Measurements from ENCODE around the gene GSN.
"Not testable (repeated sequence)": the region's sequence is repeated elsewhere in the genome, so short reads cannot be mapped to it uniquely, and the experiment has no call there.

GSN gene

DNA sequence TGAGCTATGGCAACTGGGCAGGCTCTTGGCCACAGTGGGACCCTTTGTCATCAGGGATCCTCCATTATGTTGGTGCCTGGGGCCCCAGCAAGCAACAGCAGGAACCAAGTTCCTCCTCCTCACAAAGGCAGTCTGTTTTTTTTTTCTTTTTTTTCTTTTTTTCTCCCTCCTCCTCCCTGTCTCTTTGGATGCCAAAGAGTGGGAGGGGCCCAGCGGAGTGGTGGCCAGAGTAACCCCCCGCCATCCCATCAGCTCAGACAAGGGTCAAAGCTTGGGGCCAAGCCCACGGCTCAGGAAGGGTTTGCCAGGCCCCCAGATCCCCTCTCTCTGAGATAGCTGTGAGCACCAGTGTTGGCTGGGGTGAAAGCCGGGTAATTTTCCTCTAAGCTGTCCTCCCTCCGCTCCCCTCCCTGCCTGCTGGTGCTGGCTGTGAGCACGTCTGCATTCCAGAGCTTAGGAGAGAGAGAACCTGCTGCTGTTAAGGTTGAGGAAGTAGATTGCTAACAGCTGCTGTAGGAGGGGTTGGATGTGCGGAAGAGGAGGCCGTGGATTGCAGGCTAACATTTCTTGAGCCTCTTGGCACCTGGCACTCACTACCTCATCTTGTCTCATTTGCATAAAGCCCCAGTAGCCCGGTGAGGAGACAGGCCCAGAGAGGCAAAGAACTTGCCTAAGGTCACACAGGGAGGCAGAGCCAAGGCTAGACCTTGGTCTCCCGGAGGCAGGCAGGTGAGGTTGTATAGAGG is 21.2 kb downstream of the GSN start:
- DNase-seq, result no peak

DNA sequence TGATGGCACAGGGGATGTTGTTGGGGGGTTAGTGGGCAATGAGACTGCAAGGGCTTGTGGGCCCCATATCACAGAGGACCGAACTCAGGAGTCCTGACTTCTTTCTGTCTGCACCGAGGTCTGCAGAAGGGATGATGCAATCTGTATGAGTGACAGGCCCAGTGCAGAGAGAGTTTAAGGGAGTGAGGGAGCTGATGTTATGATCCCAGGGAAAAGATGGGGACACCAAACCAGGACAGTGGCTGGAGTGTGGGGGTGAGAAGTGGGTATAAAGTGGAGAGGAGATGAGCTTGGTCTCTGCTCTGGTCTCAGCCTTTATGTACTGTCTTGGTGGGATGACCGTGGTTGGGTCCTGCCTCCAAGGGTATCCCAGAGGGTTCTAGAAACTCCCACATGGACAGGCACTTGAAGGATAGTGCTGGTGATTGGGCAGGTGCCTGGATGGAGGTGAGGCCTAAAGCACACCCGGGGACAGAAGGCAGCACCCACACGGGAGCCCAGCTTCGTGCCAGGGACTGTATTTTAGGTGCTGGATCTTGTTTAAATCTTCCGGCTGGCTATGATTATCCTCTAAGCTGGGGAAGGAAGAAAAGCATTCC is 21.9 kb downstream of the GSN start:
- DNase-seq, result no peak

DNA sequence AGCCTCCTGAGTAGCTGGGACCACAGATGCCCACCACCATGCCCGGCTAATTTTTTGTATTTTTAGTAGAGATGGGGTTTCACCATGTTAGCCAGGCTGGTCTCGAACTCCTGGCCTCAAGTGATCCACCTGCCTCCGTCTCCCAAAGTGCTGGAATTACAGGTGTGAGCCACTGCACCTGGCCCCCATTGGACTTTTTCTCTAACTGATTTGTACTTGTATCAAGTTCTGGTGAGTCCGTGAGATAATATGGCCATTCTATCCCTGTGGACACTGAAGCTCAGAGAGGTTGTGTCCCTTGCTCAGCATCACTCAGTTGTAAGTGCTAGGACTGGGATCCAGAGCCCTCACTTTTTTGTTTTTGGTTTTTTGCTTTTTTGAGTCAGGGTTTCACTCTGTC is 23.6 kb downstream of the GSN start:
- not testable (repeated sequence) for DNase-seq

DNA sequence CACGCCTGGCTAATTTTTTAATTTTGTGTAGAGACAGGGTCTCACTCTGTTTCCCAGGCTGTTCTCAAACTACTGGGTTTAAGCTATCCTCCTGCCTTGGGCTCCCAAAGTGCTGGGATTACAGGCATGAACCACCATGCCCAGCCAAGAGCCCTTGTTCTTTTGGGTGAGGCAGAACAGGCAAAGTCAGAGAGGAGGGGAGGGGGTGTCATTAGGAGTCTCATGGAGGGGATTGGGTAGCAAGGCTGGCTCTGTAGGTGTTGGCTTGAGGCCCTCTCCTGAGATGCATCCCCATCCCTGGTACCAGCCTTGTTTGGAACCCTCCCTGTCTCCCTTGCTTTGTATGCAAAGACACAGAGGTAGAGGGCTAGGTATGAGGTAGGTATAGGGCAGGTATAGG is 24.1 kb downstream of the GSN start:
- DNase-seq, result no peak

DNA sequence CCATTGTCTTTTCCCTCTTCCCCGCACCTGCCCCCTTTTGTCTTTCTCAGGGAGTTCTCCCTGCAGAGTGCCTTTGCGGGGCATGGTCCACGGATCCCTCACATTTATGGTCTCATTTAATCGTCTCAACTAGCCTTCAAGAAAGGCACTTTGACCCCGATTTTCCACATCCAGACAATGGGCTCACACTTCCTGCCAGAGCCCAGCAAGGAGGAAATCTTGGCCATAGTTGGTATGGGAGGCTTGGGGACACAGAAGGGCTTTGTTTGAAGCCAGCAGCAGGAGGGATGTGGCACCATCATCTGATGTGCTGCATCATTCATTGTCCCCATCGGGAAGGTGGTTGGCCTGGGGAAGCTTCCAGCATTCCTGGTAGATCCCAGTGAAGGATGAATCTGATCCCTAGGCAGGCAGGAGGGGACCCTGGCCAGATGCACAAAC is 24.9 kb downstream of the GSN start:
- no peak for DNase-seq

DNA sequence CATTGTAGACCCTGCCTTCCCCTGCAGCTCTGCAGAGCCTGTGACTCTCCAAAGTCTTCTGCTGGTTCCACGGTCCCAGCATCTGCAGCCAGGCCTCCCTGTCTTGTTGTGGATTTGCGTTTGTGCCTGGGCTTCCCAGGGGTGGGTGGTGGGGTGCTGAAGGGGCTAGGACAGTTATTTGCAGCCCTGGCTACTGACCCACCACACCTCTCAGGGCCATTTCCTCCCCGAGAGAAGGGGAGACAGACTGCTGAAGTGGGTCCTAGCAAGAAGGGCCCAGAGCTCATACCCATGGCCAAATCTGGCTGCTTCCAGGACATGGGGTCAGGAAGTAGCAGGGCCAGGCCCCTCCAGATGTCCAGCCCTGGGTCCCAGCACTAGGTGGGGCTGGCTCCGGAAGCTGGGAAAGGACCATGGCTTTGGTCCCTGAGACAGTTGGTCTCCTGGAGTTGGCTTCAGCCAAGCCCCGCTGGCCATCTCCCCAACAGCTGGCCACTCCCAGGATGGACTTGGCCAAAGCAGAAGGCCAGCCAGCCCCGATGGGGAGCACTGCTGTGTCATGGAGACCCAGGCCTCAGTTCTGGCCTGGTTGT is 26.3 kb downstream of the GSN start:
- DNase-seq, result no peak

DNA sequence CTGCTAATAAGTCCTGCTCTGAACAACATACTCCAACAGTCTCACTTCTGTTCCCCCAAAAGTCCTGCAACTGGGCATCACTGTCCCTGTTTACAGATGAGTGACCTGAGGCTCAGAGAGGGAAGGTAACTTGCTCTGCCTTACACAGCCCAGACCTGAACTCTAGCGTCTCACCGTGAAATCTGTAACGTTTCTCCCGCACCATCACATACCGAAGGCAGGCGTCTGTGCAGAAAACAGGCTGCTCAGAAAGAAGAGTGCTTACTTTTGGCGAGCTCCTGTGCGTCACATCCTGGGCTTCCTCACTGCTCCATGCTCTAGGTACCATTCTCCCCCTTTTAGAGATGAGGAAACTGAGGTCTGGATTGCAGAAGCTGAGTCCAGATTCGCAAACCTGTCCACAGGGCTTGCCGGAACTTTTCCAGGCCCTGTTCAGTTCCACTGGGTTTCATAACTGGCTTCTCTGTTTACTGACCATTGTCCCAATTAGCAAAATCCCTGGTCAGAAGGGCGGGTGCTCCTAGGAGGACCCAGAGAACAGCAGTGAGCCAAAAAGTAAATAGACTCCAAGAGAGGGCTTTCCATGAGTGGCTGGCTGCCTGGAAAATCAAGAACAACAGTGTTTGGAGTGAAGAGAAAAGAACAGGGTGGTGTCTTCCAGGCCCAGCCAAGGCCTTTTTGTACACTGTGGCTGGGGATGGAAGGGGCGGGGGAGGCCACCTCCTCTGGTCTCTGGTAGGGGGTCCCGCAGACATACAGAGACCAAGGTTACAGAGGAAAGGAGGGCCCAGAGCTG is 27.1 kb downstream of the GSN start:
- no peak for DNase-seq

DNA sequence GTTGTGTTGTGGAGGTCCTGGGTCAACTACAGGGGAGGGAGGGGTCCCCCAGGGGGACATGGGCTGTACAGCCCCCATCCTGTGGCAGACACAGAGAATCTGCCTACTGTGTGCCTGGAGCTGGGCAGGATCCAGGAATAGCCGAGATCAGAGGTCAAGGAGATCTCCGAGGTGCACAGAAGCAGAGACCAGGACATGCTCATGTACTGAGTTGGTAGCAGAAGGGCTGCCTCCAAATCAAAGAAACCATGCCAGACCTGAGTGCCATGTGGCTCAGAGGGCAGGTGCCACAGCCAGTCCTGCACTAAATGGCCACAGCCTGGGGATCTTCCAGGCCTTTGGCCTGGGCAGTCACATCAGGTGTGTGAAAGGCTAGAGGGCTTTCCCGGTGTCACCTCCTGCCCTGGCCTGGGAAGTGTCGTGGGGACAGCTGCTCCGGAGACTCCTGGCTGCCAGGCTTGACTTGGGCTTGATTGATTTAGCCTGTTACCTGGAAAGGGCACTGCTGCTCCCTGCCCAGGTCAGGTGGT is 27.8 kb downstream of the GSN start:
- no peak for DNase-seq

DNA sequence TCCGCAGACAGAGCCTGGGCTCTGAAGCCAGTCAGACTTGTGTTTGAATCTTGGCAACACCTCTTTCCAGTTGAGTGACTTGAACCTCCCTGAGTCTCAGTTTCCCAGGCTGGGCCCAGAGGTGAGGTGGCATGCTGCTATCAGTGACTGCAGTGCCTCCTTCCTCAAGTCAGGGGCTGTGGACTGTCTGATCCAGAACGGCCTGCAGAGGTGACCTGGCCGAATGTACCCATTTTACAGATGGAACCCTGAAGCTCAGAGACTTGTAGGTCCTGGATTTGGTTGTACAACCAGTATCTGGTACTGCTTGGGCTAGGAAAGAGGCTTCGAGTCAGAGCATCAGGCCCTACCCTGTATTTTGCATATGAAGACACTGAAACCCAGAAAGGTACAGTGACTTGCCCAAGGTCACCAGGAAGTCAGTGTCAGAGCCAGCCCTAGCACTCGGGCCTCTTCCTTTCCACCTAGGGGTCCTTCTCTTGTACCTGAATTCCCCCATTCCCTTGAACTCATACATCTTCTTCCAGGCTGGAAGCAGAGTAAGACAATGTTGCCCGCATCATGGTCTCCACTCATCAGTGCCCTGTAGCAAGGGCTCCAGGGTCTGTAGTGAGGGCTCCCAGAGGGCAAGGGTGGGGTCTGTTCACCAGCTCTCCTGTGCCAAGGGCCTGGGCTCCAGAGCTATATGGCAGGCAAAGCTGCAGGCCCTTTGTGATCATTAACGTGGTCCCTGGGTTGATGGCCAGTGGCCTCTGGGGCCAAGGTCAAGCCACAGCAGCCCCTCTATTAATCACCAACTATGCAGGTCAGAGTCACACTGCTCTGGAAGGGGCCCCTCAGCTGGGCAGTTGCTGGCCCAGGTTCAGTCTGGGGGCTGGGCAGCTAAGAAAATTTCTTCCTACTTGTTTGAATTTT is 28.5 kb downstream of the GSN start:
- DNase-seq, result no peak

DNA sequence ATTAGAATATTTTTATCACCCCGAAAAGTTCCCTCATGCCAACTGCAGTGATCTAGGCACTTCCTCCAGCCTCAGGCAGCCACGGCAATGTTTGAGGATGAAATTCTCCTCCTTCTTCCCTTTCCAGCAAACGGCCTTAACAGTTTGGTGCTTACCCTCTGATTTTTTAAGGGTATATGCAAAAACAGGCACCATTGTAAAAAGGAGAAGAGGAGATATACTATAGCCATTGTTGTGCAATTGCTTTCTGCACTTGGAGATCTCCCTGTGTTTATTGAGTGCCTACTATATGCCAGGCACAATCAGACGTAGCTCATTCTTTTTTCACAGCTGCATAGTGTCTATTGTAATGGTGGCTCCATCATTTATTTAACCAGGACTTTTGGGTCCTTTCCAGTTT is 29.4 kb downstream of the GSN start:
- no peak for DNase-seq

DNA sequence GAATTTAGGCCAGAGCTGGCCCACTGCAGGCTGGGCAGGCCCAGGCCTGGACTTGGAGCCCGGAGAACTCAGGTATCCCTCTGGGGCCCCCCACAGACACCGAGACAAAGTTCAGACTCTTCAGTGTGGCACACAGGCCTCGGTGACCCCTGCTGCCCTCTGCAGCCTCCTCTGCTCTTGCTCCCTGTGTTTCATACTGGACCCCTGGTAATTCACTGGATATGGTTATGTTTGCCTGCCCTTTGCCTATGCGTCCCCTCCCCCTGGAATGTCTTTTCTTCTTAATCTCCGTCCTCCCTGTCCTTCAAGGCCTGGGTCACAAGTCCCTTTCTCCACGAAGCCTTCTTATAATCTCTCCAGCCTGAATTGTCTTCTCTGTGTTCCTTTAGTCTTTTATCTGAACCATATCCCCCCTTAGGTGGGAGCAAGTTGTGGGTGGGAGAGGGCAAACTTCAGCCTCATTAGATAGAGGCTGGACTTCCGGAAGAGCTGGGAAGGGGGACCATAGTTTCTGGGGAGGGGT is 30.1 kb downstream of the GSN start:
- DNase-seq, result no peak

DNA sequence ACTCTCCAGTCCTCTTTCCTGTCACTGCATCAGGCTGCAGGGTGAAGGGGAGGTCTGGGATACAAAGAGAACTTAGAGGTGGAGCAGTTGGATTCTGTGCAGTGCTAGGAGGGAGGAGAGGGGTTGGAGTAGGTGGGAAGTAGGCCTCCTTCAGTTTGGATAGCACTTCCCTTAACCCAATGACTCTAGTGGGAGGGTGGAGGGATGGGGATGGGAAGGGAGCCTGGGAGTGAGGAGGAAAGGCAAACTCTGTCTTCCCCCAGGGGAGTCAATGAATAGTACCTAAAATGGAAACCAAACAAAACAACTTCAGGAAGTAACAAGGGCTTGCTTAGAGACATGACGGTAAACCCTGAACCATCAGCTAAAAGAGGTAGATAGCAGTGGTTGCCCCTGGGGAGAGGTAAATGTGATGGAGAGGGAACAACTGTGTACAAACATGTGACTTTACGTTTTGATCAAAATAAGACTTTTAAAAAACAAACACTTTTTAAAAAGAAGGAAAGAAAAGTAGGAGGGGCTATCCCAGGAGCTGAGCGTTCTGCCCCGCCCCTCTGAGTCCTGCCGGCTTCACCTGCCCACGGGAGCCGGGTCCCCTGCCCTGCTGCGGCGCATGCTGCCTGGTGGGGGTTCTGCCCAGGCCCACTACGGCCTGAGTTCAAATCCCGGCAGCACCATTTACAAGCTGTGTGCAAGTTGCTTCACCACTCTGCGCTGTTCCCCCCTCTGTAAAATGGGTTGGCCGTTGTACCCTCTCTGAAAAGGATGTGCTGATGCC is 30.9 kb downstream of the GSN start:
- no peak for DNase-seq

DNA sequence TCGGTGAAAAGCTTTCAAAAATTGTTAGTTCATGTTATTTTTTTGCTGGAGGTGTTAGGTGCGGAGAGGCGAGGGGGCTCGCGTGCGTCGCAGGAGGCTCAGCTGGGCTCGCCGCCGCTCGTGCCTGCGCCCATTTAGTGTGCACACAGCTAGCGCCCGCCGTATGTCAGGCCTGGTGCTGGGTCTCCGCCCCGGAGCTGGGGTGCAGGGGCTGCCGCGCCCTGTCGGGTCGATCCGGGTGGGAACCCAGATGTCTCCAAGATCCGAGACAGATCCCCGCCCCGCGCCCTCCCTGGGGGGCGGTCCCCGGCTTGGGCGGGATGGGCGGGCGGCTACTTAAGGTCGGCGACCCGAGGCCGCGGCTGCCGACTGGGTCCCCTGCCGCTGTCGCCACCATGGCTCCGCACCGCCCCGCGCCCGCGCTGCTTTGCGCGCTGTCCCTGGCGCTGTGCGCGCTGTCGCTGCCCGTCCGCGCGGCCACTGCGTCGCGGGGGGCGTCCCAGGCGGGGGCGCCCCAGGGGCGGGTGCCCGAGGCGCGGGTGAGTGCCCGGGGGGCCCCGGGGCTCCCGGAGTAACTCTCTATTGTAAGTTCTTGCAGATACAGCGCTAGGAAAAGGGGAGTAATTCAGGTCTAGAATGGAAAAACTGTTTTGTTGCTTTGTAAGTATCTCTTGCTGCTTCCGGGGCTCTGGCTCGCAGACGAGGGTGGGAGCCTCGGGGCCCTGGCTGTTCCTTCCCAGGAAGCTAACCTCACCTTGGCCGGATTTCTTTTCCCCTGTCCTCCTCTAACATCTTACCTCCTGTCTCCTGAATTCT is 31.7 kb downstream of the GSN start:
- DNase-seq, result peak; percentile 13

DNA sequence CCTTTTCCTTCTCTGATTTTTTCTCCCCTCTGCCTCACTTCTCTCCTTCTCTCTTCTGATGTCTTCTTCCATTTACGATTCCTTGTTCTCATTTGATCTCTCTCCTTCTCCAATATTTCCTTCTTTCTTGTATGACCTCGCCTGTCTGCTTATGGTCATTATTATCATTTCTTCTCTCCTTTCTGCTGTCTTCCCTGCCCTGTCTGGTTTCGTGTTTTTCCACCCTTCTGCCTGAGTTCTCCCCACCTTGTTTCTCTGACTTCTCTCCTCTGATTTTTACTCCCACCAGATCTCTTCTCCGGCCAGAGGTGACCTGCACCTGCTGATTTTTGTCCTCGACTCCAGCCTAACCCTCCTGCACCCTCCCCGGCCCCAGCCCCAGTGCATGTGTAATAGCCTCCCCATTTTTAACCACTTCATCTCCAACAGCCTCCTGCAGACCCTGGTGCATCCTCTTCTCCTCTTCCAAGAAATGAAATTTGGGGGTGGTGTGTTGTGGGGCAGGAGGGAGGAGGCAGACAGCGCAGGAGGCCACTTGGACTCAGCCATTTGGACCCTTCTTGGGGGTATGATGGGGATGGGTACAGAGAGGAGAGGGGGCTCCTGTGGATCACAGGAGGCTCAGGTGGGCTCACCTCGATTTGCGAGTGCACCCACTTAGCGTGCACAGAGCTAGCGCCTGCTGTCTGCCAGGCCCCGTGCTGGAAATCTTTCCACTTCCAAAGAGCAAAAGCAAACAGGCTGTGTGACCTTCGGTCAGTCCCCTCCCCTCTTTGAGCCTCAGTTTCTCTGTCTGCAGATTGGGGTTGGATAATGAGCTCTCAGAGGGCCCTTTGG is 32.5 kb downstream of the GSN start:
- DNase-seq, result no peak

DNA sequence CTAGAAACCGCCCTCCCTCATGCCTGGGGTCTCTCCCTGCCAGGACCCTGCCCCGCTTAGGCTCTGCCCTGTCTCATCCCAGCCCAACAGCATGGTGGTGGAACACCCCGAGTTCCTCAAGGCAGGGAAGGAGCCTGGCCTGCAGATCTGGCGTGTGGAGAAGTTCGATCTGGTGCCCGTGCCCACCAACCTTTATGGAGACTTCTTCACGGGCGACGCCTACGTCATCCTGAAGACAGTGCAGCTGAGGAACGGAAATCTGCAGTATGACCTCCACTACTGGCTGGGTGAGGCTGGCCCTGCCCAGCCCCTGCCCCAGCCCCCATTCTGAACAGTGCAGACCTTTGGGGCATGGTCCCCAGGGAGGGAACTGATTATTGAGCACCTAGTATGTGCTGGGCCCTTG is 33.9 kb downstream of the GSN start:
- DNase-seq, result no peak

DNA sequence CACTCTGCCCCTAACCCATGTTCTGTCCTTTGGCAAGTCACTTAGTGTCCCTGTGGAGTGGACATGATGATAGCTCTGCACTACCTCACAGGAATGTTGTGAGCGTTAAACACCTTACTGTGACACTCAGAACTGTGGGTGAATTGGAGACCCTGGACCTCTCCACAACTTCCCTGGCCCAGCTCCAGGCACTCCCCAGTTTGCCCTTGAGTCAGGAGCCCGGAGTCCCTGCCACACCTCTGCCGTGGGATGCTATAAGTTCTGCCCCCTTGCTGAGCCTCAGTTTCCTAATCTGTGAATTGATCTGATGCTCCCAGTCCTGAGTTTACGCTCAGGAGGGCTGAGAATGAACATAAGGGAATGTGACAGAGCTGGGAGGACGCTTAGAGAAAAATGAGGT is 34.4 kb downstream of the GSN start:
- no peak for DNase-seq

DNA sequence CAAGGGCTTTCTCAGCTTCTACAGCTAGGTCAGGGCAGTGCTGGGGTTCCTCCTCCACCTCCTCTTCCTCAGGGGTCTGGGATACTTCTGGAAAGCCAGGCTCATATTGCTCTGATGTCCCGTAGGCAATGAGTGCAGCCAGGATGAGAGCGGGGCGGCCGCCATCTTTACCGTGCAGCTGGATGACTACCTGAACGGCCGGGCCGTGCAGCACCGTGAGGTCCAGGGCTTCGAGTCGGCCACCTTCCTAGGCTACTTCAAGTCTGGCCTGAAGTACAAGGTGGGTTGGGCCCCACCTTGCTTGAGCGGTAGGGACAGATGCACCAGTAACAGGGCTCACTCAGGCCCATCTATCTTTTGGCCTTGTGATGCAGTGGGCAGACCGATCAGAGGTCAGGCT is 34.8 kb downstream of the GSN start:
- DNase-seq, result no peak

DNA sequence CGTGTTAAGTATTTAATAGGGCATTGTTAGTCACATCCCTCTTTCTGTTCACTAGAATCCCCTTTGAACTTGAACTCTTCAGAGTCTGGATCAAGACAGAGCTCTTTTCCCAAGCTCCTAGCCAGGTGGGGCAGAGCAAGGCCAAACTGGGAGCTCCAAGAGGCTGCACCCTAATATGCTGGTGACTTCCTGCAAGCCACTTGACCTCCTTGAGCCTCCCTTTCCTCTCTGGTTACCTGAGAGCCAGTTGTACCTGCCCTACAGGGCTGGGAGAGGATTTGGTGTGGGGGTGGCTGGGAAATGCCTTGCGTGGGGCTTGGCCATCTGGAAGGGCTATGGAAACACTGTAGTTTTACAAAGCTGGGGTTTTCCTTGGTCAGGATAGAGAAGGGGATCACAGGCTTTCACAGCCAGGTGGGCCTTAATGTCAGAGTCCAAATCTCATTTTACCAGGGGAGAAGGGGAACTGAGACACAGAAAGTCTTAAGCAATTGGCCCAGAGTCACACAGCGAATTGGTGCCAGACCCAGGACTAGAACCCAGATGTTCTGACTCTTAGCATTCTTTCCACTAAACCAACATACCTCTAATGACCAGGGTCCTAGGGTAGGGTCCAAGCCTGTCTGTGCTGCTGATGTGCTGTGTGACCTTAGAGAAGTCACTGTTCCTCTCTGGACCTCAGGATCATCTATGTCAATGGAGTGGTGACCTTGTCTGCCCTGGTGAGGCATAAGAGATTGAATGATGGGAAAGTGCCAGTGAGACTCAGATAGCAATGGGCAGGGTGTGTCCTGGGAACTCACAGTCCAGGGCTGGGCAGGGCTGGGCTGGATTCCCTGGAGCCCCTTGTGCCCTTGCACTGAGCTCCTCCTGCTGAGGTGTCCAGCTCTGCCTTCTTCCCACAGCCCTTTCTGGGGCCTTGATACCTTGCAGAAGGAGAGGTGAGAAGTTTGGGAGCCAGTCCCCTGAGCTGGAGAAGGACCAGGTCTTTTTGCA is 35.8 kb downstream of the GSN start:
- no peak for DNase-seq
